ENCODE measurements around the gene SDHB.

Gene SDHB

DNA sequence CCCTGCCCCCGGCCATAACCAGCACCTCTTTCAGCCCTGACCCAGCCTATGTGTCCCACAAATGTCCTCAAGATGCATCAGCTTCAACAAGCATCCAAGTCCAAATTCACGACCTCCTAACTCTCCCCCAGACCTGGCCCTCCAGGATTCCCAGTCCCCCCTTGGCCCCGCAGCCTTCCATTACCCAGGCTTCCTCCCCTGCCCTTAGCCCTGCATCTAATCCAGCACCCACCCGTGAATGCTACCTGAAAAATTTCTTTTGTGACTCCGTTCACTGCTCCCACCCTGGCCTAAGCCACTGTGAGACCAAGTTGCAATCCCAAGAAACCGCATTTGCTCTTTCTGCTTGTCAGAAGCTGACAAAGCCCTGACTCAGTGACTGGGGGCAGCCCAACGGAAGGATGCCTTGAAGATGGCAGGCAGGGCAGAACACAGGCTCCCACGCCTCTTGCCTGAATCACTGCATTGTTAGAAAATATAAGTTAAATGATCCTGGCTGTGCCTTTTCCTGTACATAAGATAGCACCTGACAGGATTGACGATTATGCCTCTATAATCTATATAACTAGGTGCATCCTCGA is 72.5 kb downstream of the SDHB start:
- no peak for DNase-seq

DNA sequence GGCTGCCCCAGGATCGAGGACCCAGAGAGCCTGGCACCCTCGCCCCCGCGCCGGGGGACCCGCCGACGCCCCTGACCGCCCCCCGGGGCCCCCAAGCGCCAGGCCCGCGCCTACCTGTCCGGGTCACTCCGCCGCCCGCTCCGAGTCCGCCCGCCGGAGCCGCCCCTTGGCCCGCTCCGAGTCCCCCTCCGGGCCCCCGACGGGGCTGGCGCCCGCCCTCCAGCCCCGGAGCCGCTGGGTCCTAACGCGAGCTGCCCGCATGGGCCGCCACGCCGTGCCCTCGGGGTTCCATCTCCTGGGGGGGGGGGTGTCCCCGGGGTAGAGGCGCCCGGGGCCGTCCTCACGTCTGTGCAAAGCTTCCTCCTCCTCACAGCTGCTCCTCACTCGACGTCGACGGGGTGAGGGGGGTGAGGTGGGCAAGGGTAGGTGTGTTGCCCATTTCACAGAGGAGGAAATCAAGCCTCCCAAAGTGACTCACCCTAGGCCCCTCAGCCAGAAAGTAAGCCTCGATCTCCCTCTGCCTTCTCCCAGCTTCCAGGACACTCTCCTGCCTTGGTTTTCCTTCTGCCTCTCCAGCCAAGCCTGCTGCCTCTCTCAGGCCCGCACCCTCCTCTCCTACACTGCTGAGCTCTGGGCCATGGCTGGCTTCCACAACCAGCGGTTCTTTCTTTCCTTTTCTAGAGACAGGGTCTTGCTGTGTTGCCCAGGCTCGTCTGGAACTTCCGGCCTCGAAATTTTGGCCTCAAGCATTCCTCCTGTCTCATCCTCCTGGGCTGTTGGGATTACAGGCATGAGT is 73.2 kb downstream of the SDHB start, which contains the start of gene MFAP2:
Gene MFAP2, minus strand, starts transcription at position 148 of the 796 bp plus-strand sequence. CDS start 2,347 bp downstream, outside the sequence.
- no peak for DNase-seq

DNA sequence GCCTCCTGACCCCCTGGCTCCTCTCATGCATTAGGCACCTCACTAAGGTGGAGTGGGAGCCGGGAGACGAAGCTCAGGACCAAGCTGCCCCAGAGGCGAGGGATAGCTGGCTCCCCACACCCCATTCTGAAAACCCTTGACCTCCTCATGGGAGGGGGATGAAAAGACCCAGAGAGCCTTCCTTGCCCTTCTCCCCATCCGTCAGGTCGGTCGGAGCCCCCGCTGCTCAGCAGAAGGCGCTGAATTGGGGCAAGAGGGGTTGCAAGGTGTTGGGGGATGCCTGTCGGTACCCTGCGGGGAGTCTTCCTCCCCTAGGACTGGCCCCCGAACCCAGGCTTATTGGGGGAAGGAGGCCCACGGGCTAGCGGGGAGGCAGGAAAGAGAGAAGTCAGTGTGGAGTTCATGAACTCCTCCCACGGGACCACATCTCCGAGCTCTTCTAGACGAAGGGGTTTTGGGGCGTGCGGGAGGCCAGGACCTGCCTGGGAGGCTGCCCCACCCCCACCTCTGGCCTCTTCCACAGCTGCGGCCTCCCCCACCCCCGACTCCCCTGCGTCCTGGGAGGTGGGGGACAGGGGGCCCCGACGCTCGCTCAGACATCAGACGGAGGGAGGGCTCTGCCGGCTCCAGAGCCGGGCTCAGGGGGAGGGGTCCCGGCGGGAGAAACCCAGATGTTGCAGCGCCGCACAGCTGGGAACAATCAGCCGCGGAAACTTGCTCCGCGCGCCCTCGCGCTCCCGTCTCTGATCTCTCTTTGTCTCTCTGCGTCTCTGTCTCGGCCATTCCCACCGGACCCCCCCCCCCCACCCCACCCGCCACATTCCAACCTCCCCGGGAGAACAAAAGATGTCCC is 74.1 kb downstream of the SDHB start:
- no peak for DNase-seq

DNA sequence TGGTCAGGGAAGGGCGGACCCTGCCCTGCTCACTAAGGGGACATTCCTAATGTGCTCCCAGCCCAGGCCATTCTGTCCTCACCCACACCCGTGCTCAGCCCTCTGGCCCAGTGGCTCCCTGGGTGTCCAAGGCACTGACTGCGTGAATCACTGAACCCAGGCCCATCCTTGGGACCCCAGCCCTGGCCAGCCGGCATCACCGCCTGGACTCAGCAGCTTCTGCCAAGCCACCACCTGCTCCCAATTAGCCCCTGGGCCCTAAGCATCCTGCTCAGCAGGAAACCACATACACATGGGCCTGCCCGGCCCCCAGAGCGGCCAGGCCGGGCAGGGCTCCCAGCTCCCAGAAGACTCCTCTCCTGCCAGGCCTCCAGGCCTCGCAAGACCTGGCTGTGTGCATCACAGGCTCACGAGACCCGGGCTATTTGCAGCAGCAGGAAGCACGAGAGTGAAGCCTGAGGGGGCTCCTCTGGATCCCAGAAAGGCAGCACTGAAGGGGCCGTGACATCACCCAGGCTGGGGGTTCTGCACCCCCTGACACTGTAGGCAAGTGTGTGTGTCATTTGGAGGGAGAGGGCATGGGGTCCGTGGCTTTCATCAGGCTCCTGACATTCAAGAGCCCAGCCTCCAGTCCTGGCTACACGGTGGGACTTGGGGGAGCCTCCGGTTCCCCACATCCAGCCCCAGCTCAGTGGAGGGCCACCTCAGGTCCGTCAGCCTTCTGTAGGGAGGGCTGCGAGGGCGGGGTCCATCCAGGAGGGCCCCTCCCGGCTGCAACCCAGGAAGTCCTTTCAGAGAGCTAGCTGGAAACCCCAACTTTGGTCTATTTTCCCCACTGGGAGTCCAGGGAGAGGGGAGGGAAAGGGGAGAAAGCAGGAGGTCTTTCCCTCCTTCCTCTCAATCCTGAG is 75.0 kb downstream of the SDHB start:
- DNase-seq: no peak

DNA sequence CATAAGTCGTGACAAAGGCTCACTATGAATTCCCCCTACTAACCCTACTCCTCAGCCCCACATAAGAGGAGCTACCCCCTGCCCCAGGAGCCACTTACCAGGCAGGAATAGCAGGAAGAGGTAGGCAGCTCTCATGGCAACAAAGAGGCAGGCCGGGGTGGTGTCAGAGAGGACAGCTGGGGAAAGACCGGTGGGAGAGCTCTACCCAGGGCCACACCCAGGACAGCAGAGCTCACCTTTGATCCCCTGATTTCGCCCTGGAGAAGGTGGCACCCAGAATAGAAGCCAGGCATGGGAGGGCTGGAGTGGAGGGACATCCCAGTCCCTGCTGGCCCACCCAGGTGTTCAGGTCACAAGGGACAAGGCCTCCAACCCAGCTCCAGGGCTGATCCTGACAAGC is 75.7 kb downstream of the SDHB start:
- no peak for DNase-seq

DNA sequence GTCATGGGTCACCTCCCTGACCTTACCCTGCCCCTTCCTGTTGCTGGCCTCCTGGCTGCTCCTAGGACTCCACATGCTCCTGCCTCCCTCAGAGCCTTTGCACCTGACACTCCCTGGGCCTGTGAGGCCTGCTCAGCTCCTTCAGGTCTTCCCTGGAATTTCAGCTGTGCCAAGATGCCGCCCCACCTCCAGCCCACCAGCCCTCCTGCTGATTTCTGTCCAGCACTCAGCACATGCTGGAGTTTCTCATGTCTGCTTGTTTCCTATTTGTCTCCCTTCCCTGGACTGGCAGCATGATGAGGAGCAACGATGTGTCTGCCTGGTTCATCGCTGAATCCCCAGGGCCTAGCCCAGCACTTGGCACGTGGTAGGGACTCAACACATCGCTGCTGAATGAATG is 76.5 kb downstream of the SDHB start:
- DNase-seq: no peak

- no peak for DNase-seq
These were observed 76.9 kb downstream of the SDHB start for GRCh38 chr1:16976966-16977365.

DNA sequence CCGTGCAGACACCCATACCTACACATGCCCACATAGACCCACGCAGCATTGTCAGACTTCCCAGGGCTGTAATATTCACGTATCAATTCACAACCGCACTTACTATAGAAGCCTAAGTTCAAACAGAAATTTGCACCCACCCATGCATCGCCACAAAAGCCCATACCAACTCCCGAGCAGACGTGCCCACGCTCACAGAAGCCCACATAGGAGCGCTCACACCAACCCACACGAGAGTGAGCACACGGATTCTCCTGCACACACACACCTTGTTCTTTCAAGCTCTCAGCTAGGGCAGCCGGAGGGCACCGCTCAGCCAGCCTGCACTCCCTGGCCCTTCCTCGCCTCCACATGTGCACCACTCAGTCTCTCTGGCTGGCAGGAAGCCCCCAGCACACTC is 78.0 kb downstream of the SDHB start:
- DNase-seq: no peak

- DNase-seq: no peak
These were observed 78.6 kb downstream of the SDHB start for GRCh38 chr1:16975211-16975610.

GRCh38 chr1:16973215-16973614 is 80.6 kb downstream of the SDHB start:
- no peak for DNase-seq

- DNase-seq: no peak
These were observed 81.5 kb downstream of the SDHB start for GRCh38 chr1:16972189-16972895.

- DNase-seq: no peak
These were observed 82.3 kb downstream of the SDHB start for GRCh38 chr1:16971341-16972188.

- DNase-seq: no peak
These were observed 83.5 kb downstream of the SDHB start for GRCh38 chr1:16970132-16970910.

GRCh38 chr1:16969651-16970050 is 84.2 kb downstream of the SDHB start:
- DNase-seq: no peak

DNA sequence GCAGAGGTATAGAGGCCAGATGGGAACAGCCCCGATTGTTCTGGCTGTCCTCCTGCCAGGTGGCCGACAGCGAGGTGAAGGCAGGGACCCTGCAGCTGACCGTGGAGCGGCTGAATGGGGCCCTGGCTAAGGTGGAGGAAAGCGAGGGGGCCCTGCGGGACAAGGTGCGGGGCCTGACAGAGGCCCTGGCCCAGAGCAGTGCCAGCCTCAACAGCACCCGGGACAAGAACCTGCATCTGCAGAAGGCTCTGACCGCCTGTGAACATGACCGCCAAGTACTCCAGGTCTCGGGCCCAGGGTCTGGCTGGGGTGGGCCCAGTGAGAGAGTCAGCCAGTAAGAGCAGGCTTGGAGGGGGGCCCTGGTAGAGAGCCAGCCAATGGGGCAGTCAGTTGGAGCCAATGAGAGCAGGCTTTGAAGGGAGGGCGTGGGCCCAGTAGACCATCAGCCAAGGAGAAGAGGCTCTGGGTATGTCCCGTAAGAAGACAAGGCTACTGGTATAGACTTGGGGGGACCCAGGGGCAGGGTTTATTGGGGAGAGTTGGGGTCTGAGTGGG is 84.7 kb downstream of the SDHB start:
- DNase-seq: no peak

Data from hippocampal formation (tissue), 2 donors.